ENCODE measurements around the gene KCNH8. TPM values are rescaled to one million over a fixed set of nuclear protein-coding genes. Genes with fewer than 3 reads are reported as not detected.

The KCNH8 gene
- total and polyA plus RNA-seq, 4 experiments from 2014 or later = 0.06 to 0.19 TPM; not detected in 2

Small RNAs within 50 kb of the gene (microRNA-seq; reads per million reads assigned to microRNA genes)
- not detected for gene MIR4791 (ENCODE audit: borderline microRNAs expressed, borderline number of aligned reads, borderline replicate concordance)
